SK-N-SH (cell line): Measurements from ENCODE around the gene SMPD3.

Source experiments
- CTCF ChIP-seq: fragments of 200-600 bp; sonication (generic); IDR thresholded peaks from 2 replicates; pipeline ENCODE4 v1.6.1; 2017; ENCODE audit warnings: antibody characterized with exemption, mild to moderate bottlenecking, moderate library complexity
- FOXJ3 ChIP-seq: sonication (generic); formaldehyde crosslinking; IDR thresholded peaks from 2 replicates; pipeline ENCODE4 v1.5.1; 2020; ENCODE audit warnings: mild to moderate bottlenecking, missing genetic modification reagents
- MAX ChIP-seq: IDR thresholded peaks from 2 replicates; pipeline ENCODE4 v1.4.0; 2012; ENCODE audit warnings: low read depth
- NFIC ChIP-seq: IDR thresholded peaks from 2 replicates; pipeline ENCODE4 v1.4.0; 2012; ENCODE audit warnings: borderline replicate concordance
- POLR2AphosphoS5 ChIP-seq: IDR thresholded peaks from 2 replicates; pipeline ENCODE4 v1.6.1; 2012; ENCODE audit warnings: low read depth, low read length
- RAD21 ChIP-seq: IDR thresholded peaks from 2 replicates; pipeline ENCODE4 v1.6.1; 2012; ENCODE audit warnings: mild to moderate bottlenecking, low read length
- RCOR1 ChIP-seq: fragments of 150-350 bp; IDR thresholded peaks from 2 replicates; pipeline ENCODE4 v1.6.1; 2017; ENCODE audit warnings: antibody characterized with exemption, low read length
- TAF1 ChIP-seq: IDR thresholded peaks from 2 replicates; pipeline ENCODE4 v1.6.1; 2012; ENCODE audit warnings: low read depth, mild to moderate bottlenecking, low read length, moderate library complexity, borderline replicate concordance
- TF ChIP-seq, protein P1 (sequence below): IDR thresholded peaks from 2 replicates; pipeline ENCODE4 v1.4.0; 2012; ENCODE audit warnings: low read depth, borderline replicate concordance
- TF ChIP-seq, protein P2 (sequence below): IDR thresholded peaks from 2 replicates; pipeline ENCODE4 v1.6.1; 2012; ENCODE audit warnings: mild to moderate bottlenecking, low read depth, low read length, moderate library complexity
- TF ChIP-seq, protein P3 (sequence below): IDR thresholded peaks from 2 replicates; pipeline ENCODE4 v1.4.0; 2012; ENCODE audit warnings: low read depth, borderline replicate concordance

DNA sequence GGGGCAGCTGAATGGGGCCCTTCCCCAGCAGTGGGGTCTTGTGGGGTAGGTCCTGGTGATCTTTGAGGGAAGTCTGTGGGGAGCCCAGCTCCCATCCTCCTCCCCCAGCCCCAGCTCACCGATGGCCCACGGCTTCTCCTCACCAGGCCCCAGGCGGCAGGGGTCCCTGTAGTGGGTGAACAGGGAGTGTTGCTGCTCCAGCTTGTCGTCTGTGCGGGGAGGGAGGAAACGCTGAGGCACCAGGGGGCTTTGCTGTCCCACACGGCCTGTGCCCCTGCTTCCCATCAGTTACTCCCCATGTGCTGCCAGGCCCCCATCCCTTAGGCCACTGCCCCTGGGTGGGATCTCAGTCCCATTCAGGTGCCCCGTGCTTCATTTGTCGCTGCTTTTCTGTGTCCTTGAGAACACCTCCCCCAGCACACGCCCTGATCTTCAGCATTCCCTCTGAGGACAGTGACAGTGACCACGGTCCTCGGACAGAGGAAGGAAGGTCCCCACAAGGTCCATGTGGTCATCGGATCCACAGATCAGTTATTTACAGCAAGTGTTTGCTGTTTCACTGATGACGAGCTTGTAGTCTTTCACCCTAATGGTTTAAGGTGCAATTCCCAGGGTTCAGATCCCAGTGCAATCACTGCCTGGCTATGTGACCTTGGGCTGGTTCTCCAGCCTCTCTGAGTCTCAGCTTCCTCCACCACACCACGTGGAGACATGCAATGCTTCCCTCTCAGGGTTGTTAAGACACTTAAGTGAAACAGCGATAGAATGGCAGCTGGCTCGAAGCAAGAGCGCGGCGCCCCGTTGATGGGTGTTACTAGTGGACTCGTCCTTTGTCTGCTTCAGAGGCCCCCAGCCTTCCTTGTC, 84.4 kb downstream of the SMPD3 start:
- no peak for TF ChIP-seq CTCF
- no peak for TF ChIP-seq FOXJ3
- TF ChIP-seq, protein P1, sequence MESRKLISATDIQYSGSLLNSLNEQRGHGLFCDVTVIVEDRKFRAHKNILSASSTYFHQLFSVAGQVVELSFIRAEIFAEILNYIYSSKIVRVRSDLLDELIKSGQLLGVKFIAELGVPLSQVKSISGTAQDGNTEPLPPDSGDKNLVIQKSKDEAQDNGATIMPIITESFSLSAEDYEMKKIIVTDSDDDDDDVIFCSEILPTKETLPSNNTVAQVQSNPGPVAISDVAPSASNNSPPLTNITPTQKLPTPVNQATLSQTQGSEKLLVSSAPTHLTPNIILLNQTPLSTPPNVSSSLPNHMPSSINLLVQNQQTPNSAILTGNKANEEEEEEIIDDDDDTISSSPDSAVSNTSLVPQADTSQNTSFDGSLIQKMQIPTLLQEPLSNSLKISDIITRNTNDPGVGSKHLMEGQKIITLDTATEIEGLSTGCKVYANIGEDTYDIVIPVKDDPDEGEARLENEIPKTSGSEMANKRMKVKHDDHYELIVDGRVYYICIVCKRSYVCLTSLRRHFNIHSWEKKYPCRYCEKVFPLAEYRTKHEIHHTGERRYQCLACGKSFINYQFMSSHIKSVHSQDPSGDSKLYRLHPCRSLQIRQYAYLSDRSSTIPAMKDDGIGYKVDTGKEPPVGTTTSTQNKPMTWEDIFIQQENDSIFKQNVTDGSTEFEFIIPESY: no peak
- TF ChIP-seq TAF1: no peak
- no peak for TF ChIP-seq RAD21
- TF ChIP-seq POLR2AphosphoS5: no peak
- no peak for TF ChIP-seq RCOR1
- TF ChIP-seq, protein P2, sequence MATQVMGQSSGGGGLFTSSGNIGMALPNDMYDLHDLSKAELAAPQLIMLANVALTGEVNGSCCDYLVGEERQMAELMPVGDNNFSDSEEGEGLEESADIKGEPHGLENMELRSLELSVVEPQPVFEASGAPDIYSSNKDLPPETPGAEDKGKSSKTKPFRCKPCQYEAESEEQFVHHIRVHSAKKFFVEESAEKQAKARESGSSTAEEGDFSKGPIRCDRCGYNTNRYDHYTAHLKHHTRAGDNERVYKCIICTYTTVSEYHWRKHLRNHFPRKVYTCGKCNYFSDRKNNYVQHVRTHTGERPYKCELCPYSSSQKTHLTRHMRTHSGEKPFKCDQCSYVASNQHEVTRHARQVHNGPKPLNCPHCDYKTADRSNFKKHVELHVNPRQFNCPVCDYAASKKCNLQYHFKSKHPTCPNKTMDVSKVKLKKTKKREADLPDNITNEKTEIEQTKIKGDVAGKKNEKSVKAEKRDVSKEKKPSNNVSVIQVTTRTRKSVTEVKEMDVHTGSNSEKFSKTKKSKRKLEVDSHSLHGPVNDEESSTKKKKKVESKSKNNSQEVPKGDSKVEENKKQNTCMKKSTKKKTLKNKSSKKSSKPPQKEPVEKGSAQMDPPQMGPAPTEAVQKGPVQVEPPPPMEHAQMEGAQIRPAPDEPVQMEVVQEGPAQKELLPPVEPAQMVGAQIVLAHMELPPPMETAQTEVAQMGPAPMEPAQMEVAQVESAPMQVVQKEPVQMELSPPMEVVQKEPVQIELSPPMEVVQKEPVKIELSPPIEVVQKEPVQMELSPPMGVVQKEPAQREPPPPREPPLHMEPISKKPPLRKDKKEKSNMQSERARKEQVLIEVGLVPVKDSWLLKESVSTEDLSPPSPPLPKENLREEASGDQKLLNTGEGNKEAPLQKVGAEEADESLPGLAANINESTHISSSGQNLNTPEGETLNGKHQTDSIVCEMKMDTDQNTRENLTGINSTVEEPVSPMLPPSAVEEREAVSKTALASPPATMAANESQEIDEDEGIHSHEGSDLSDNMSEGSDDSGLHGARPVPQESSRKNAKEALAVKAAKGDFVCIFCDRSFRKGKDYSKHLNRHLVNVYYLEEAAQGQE: no peak
- TF ChIP-seq, protein P3, sequence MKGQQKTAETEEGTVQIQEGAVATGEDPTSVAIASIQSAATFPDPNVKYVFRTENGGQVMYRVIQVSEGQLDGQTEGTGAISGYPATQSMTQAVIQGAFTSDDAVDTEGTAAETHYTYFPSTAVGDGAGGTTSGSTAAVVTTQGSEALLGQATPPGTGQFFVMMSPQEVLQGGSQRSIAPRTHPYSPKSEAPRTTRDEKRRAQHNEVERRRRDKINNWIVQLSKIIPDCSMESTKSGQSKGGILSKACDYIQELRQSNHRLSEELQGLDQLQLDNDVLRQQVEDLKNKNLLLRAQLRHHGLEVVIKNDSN: no peak
- no peak for TF ChIP-seq MAX
- TF ChIP-seq NFIC: no peak
